Measurements from ENCODE around the gene LCE3B.
"Not testable (repeated sequence)": the region's sequence is repeated elsewhere in the genome, so short reads cannot be mapped to it uniquely, and the experiment has no call there.

Gene LCE3B

GRCh38 chr1:152613511-152613910, at the start of gene LCE3B:
Gene LCE3B (plus strand): TSS chr1:152613811. CDS start chr1:152613811, 0 bp downstream.
- no peak for DNase-seq (ENCODE audit: low read depth)

GRCh38 chr1:152565115-152565514, 48.5 kb upstream of the LCE3B start:
- no peak for DNase-seq (ENCODE audit: low read depth)

- no peak for DNase-seq (ENCODE audit: low read depth)
Measured at GRCh38 chr1:152565535-152566215, 47.9 kb upstream of the LCE3B start.

- DNase-seq (ENCODE audit: low read depth), result no peak
Measured at GRCh38 chr1:152566681-152567080, 46.9 kb upstream of the LCE3B start, which contains the start of gene LCE3E. Gene LCE3E (minus strand): TSS chr1:152566780. CDS start chr1:152566208, 572 bp downstream.

- no peak for DNase-seq (ENCODE audit: low read depth)
Measured at GRCh38 chr1:152577168-152577567, 36.4 kb upstream of the LCE3B start.

- not testable (repeated sequence) for DNase-seq (ENCODE audit: low read depth)
Measured at GRCh38 chr1:152579526-152579925, 34.1 kb upstream of the LCE3B start.

- no peak for DNase-seq (ENCODE audit: low read depth)
Measured at GRCh38 chr1:152580433-152580832, 33.2 kb upstream of the LCE3B start, which contains the start of gene LCE3D. Gene LCE3D (minus strand): TSS chr1:152580516. CDS start chr1:152579936, 580 bp downstream.

- DNase-seq (ENCODE audit: low read depth), result no peak
Measured at GRCh38 chr1:152582647-152583046, 31.0 kb upstream of the LCE3B start.

- DNase-seq (ENCODE audit: low read depth), result no peak
Measured at GRCh38 chr1:152585586-152585985, 28.0 kb upstream of the LCE3B start.

- DNase-seq (ENCODE audit: low read depth), result no peak
Measured at GRCh38 chr1:152596986-152597385, 16.6 kb upstream of the LCE3B start.

GRCh38 chr1:152599934-152600333, 13.7 kb upstream of the LCE3B start, which contains the start of gene LCE3C:
Gene LCE3C (plus strand): TSS chr1:152600234. CDS start chr1:152600732, 498 bp downstream.
- no peak for DNase-seq (ENCODE audit: low read depth)

- DNase-seq (ENCODE audit: low read depth), result no peak
Measured at GRCh38 chr1:152621993-152622392, 8.4 kb downstream of the LCE3B start.

- DNase-seq (ENCODE audit: low read depth), result no peak
Measured at GRCh38 chr1:152622803-152623202, 9.2 kb downstream of the LCE3B start, which contains the start of gene LCE3A. Gene LCE3A (minus strand): TSS chr1:152623103. CDS start chr1:152623103, 0 bp downstream.

- DNase-seq (ENCODE audit: low read depth), result no peak
Measured at GRCh38 chr1:152623203-152623844, 9.7 kb downstream of the LCE3B start.

GRCh38 chr1:152626744-152627143, 13.1 kb downstream of the LCE3B start:
- DNase-seq (ENCODE audit: low read depth), result no peak

- no peak for DNase-seq (ENCODE audit: low read depth)
Measured at GRCh38 chr1:152630596-152630995, 17.0 kb downstream of the LCE3B start.

GRCh38 chr1:152640351-152640750, 26.7 kb downstream of the LCE3B start:
- no peak for DNase-seq (ENCODE audit: low read depth)

- no peak for DNase-seq (ENCODE audit: low read depth)
Measured at GRCh38 chr1:152643945-152644344, 30.3 kb downstream of the LCE3B start.

GRCh38 chr1:152645146-152645545, 31.5 kb downstream of the LCE3B start:
- DNase-seq (ENCODE audit: low read depth), result no peak

GRCh38 chr1:152646656-152647055, 33.0 kb downstream of the LCE3B start:
- no peak for DNase-seq (ENCODE audit: low read depth)

GRCh38 chr1:152654110-152654509, 40.5 kb downstream of the LCE3B start:
- DNase-seq (ENCODE audit: low read depth), result peak; percentile 2

- DNase-seq (ENCODE audit: low read depth), result no peak
Measured at GRCh38 chr1:152656459-152656858, 42.8 kb downstream of the LCE3B start.

GRCh38 chr1:152657677-152658076, 44.1 kb downstream of the LCE3B start:
- no peak for DNase-seq (ENCODE audit: low read depth)

Measured in activated T-helper 9 cell treated with anti-CD3 and anti-CD28 coated beads, Interleukin-2, amount 50 U/mL, for 16 hours (primary cell).